Kidney epithelial cell (primary cell): ENCODE data around the gene ADAMTS20. TPM values are rescaled to one million over a fixed set of nuclear protein-coding genes. Genes with fewer than 3 reads are reported as not detected.

ENCODE experiments used
- DNase-seq: peaks from one replicate; pipeline ENCODE4 v3.0.0-alpha.2; 2010; ENCODE audit warnings: low read depth
- H3K27me3 ChIP-seq: 2 replicates; pipeline ENCODE4 v1.6.0; 2011; ENCODE audit warnings: low read length; ENCODE audit not compliant: control insufficient read depth, insufficient read depth
- H3K36me3 ChIP-seq: 2 replicates; pipeline ENCODE4 v1.5.1; 2011; ENCODE audit warnings: low read length; ENCODE audit not compliant: control insufficient read depth, insufficient read depth
- H3K4me3 ChIP-seq: 2 replicates; pipeline ENCODE4 v1.5.1; 2011; ENCODE audit warnings: low read depth, mild to moderate bottlenecking, control low read depth, low read length
- total RNA-seq: library from RNA; depleted of rRNA; stranded (reverse); fragments of >200 nt; gene quantifications from 2 replicates; pipeline ENCODE4 v1.2.3, GENCODE V29; 2015
- TF ChIP-seq, protein P1 (sequence below): IDR thresholded peaks from 2 replicates; pipeline ENCODE4 v1.5.1; 2011; ENCODE audit warnings: mild to moderate bottlenecking, moderate library complexity, low read length, control low read depth, inconsistent platforms; ENCODE audit not compliant: insufficient read depth, poor library complexity, severe bottlenecking

ADAMTS20 gene
- total RNA-seq, 1 donor from 2014 or later = 0.33 TPM

DNA sequence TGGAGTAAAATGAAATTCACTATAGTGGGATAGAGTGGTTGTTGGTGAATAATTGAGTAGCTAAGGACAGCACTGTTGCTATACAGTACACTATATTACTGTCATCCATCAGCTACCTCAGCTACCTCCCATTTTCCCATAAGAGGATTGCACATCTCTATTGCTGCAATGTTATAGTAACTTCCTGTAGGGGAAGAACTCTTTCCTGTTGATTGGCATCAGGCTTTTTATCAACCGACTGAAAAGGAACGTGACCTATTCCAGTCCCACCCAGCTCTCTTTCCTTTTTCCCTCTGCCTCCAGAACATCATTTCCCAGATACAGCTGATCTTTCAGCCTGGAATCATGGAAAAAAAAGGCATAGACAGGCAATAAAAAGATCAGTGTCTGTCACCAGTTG, 117.4 kb downstream of the ADAMTS20 start:
- no peak for DNase-seq
- Histone ChIP-seq H3K4me3 (no peak overlapping the region), H3K36me3 (no peaks in the 10 kb centered on the region), H3K27me3 (no peaks in the 10 kb centered on the region)
- TF ChIP-seq, protein P1, sequence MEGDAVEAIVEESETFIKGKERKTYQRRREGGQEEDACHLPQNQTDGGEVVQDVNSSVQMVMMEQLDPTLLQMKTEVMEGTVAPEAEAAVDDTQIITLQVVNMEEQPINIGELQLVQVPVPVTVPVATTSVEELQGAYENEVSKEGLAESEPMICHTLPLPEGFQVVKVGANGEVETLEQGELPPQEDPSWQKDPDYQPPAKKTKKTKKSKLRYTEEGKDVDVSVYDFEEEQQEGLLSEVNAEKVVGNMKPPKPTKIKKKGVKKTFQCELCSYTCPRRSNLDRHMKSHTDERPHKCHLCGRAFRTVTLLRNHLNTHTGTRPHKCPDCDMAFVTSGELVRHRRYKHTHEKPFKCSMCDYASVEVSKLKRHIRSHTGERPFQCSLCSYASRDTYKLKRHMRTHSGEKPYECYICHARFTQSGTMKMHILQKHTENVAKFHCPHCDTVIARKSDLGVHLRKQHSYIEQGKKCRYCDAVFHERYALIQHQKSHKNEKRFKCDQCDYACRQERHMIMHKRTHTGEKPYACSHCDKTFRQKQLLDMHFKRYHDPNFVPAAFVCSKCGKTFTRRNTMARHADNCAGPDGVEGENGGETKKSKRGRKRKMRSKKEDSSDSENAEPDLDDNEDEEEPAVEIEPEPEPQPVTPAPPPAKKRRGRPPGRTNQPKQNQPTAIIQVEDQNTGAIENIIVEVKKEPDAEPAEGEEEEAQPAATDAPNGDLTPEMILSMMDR = no peak

GRCh38 chr12:43428088-43428600, 123.9 kb downstream of the ADAMTS20 start:
- H3K36me3 ChIP-seq = no peaks in the 10 kb centered on the region
- TF ChIP-seq, protein P1 = no peak
- H3K4me3 ChIP-seq = no peak overlapping the region
- DNase-seq = no peak
- no peaks in the 10 kb centered on the region for H3K27me3 ChIP-seq

GRCh38 chr12:43425361-43425760, 126.6 kb downstream of the ADAMTS20 start:
- Histone ChIP-seq H3K4me3 (no peak overlapping the region), H3K36me3 (no peaks in the 10 kb centered on the region), H3K27me3 (no peaks in the 10 kb centered on the region)
- TF ChIP-seq, protein P1 = no peak
- no peak for DNase-seq

- TF ChIP-seq, protein P1 = no peak
- DNase-seq = no peak
- no peak overlapping the region for H3K4me3 ChIP-seq
- no peaks in the 10 kb centered on the region for H3K27me3 ChIP-seq
- H3K36me3 ChIP-seq = no peaks in the 10 kb centered on the region
Observed at GRCh38 chr12:43416981-43417380, 135.0 kb downstream of the ADAMTS20 start.

GRCh38 chr12:43407816-43408645, 144.0 kb downstream of the ADAMTS20 start:
- Histone ChIP-seq H3K4me3 (no peak overlapping the region), H3K36me3 (no peaks in the 10 kb centered on the region), H3K27me3 (no peaks in the 10 kb centered on the region)
- TF ChIP-seq, protein P1 = no peak
- no peak for DNase-seq
